Transverse colon (tissue), 4 donors: ENCODE measurements around the gene CEP63. TPM values are rescaled to one million over a fixed set of nuclear protein-coding genes. Genes with fewer than 3 reads are reported as not detected.
"Not testable (repeated sequence)": the region's sequence is repeated elsewhere in the genome, so short reads cannot be mapped to it uniquely, and the experiment has no call there.

Experiments used
- DNase-seq: peaks from one replicate; pipeline ENCODE4 v3.0.0-alpha.2; 2019
- H3K27ac ChIP-seq, 4 donors: fragments of 200-600 bp; sonication (generic); 2 replicates each; pipeline ENCODE4 v1.5.1; 2016 to 2018; ENCODE audit warnings: inconsistent platforms in 4 of 4
- H3K27me3 ChIP-seq: fragments of 200-600 bp; sonication (generic); 2 replicates; pipeline ENCODE4 v1.5.1; 2017; ENCODE audit warnings: inconsistent platforms
- H3K36me3 ChIP-seq, 4 donors: fragments of 200-600 bp; sonication (generic); 2 replicates each; pipeline ENCODE4 v1.5.1; 2017 to 2019; ENCODE audit warnings: inconsistent platforms in 4 of 4
- H3K4me1 ChIP-seq, 4 donors: fragments of 200-600 bp; sonication (generic); 2 replicates each; pipeline ENCODE4 v1.5.1; 2017 to 2020; ENCODE audit warnings: inconsistent platforms in 4 of 4
- H3K4me3 ChIP-seq, 4 donors: fragments of 200-600 bp; sonication (generic); 1 replicate in 1 of 4; 2 replicates in 3 of 4; pipeline versions ENCODE4 v1.5.1 to v1.6.1; 2017 to 2019; ENCODE audit warnings: inconsistent platforms in 4 of 4
- H3K9me3 ChIP-seq, 2 donors: fragments of 200-600 bp; sonication (generic); 2 replicates each; pipeline ENCODE4 v1.5.1; 2017 to 2019; ENCODE audit warnings: inconsistent platforms in 2 of 2
- CTCF ChIP-seq, 5 experiments: fragments of 200-600 bp in 3 of 5; fragments of 450-650 bp in 2 of 5; sonication (generic) in 3 of 5; IDR thresholded peaks; 1 replicate in 2 of 5; 2 replicates in 3 of 5; pipeline ENCODE4 v1.5.1; 2016 to 2017; ENCODE audit warnings: antibody characterized with exemption in 5 of 5, inconsistent platforms in 3 of 5, mild to moderate bottlenecking in 2 of 5, moderate library complexity in 1 of 5
- EP300 ChIP-seq: sonication (generic); formaldehyde crosslinking; IDR thresholded peaks from one replicate; pipeline ENCODE4 v1.6.1; 2017; ENCODE audit warnings: antibody characterized with exemption, low read depth
- POLR2A ChIP-seq: fragments of 450-650 bp; IDR thresholded peaks from one replicate; pipeline ENCODE4 v1.6.1; 2016; ENCODE audit warnings: antibody characterized with exemption, mild to moderate bottlenecking, moderate library complexity
- POLR2AphosphoS5 ChIP-seq, 3 donors: sonication (generic); formaldehyde crosslinking; IDR thresholded peaks; one replicate each; pipeline ENCODE4 v1.6.1; 2016; ENCODE audit warnings: antibody characterized with exemption in 3 of 3
- WGBS, 2 donors: methylation state at CpG; one replicate each; pipeline ENCODE4 v1.1.5; 2018; ENCODE audit warnings: low coverage in 1 of 2; 5-methylcytosine and 5-hydroxymethylcytosine counted together
- in situ Hi-C, 4 donors: fragments of 200-750 bp; cut with MboI; loops; one replicate each; pipeline versions ENCODE4 v1.15.0 to v1.15.1; 2017; ENCODE audit warnings: low sequenced_read_pairs in 3 of 4, low pct_ligation_motif_present in 1 of 4, low pct_unique_long_range_greater_than_20kb in 1 of 4
- intact Hi-C: fragments of 100-400 bp; cut with DNase I; formaldehyde crosslinking; loops from one replicate; pipeline ENCODE4 v1.15.1; 2023; ENCODE audit warnings: low total_unique reads
- total RNA-seq, 4 donors: library from RNA; depleted of rRNA; stranded (reverse); fragments of >200 nt; gene quantifications; one replicate each; pipeline ENCODE4 v1.1.0, GENCODE V29; 2016

Gene CEP63
- total RNA-seq, 4 donors from 2014 or later, result 12.1 to 29.2 (median 16.9) TPM

GRCh38 chr3:134592806-134593205, 106.9 kb downstream of the CEP63 start:
- no peak for DNase-seq
- in situ Hi-C loops (loop anchor here in 1 of 4 donors (10.0 kb wide), 1 partner anchor 1302 kb away; no protein-coding TSS in a partner anchor), intact Hi-C loops (no loop called here)
- H3K9me3 ChIP-seq, result no peaks in the 10 kb centered on the region
- no peak overlapping the region for H3K4me3 ChIP-seq
- H3K36me3 ChIP-seq, result no peaks in the 10 kb centered on the region
- TF ChIP-seq POLR2AphosphoS5 (IDR thresholded peaks at IDR 0.05) (no peak), CTCF (IDR thresholded peaks at IDR 0.05) (no peak), POLR2A (no peak), EP300 (no peak)
- H3K27ac ChIP-seq, result no peak overlapping the region
- H3K4me1 ChIP-seq, result no peaks in the 10 kb centered on the region
- 91 to 93% methylated on average over 3 to 5 of the region's 5 CpGs for WGBS, 2 donors
- H3K27me3 ChIP-seq, result no peaks in the 10 kb centered on the region

GRCh38 chr3:134594331-134594741, 108.5 kb downstream of the CEP63 start:
- no peak for DNase-seq
- intact Hi-C loops (no loop called here), in situ Hi-C loops (loop anchor here in 1 of 4 donors (10.0 kb wide), 1 partner anchor 1300 kb away; no protein-coding TSS in a partner anchor)
- no peaks in the 10 kb centered on the region for H3K9me3 ChIP-seq
- no peaks in the 10 kb centered on the region for H3K36me3 ChIP-seq
- TF ChIP-seq CTCF (IDR thresholded peaks at IDR 0.05), result no peak
- WGBS, 2 donors, result 60% methylated on average over 8 of the region's 8 CpGs; no CpG with 5 or more reads in 1 of the 2 donors
- H3K27ac ChIP-seq, result no peak overlapping the region
- H3K27me3 ChIP-seq, result no peaks in the 10 kb centered on the region
- no peak overlapping the region for H3K4me3 ChIP-seq
- no peaks in the 10 kb centered on the region for H3K4me1 ChIP-seq

- H3K4me3 ChIP-seq, H3K4me1 ChIP-seq, H3K27ac ChIP-seq, intact Hi-C loops, H3K9me3 ChIP-seq, H3K27me3 ChIP-seq, DNase-seq, H3K36me3 ChIP-seq: not testable (repeated sequence)
- 55 to 100% methylated on average over 1 to 3 of the region's 3 CpGs for WGBS, 2 donors
- in situ Hi-C loops, result loop anchor here in 1 of 4 donors (10.0 kb wide), 1 partner anchor 1300 kb away; no protein-coding TSS in a partner anchor
Measured at GRCh38 chr3:134594986-134595385, 109.1 kb downstream of the CEP63 start.

- intact Hi-C loops, result no loop called here
- TF ChIP-seq POLR2A (no peak), CTCF (IDR thresholded peaks at IDR 0.05) (no peak), EP300 (no peak), POLR2AphosphoS5 (IDR thresholded peaks at IDR 0.05) (no peak)
- Histone ChIP-seq H3K9me3 (no peaks in the 10 kb centered on the region), H3K4me1 (peaks cover 0 to 2% (median 0%) of the 10 kb centered on the region in 4 donors), H3K36me3 (no peaks in the 10 kb centered on the region), H3K27me3 (no peaks in the 10 kb centered on the region), H3K4me3 (no peak overlapping the region), H3K27ac (no peak overlapping the region)
- WGBS, 2 donors, result 93% methylated on average over 2 of the region's 2 CpGs; no CpG with 5 or more reads in 1 of the 2 donors
- in situ Hi-C loops, result loop anchor here in 1 of 4 donors (10.0 kb wide), 1 partner anchor 1297 kb away; no protein-coding TSS in a partner anchor
- no peak for DNase-seq
Measured at GRCh38 chr3:134597390-134597970, 111.6 kb downstream of the CEP63 start.
